Measurements from ENCODE around the gene WDR88. TPM values are rescaled to one million over a fixed set of nuclear protein-coding genes. Genes with fewer than 3 reads are reported as not detected.

WDR88 gene
- total and polyA plus RNA-seq, 2 of the 4 experiments (the other 2 are of a cell fraction), result not detected

- Histone ChIP-seq H4K5ac (ENCODE audit: low read depth, low read length) (no peak overlapping the region), H3K4me1 (ENCODE audit: control insufficient read depth, insufficient read depth, low read length) (peaks cover 3% of the 10 kb centered on the region; the same call in 1 of the 2 replicates), H2AK9ac (replicated peaks; ENCODE audit: low read depth, low read length, poor library complexity) (no peak overlapping the region), H3K9ac (ENCODE audit: low read depth, low read length) (no peak overlapping the region), H4K20me1 (ENCODE audit: insufficient read depth, low read length) (peaks cover 12% of the 10 kb centered on the region), H2AK5ac (ENCODE audit: low read depth, low read length) (no peak overlapping the region), H2BK5ac (ENCODE audit: low read depth, low read length, poor library complexity, severe bottlenecking) (no peak overlapping the region), H4K8ac (ENCODE audit: low read depth in 2 of 2, low read length in 2 of 2) (no peak overlapping the region), H3K23ac (ENCODE audit: low read depth, low read length) (no peak overlapping the region), H2BK15ac (ENCODE audit: low read depth, low read length) (no peak overlapping the region), H4K91ac (ENCODE audit: insufficient read depth, low read depth, low read length) (no peak overlapping the region), H3K4me2 (ENCODE audit: low read depth, low read length) (no peak overlapping the region), H3K4me3 (ENCODE audit: insufficient read depth, low read depth, low read length) (no peak overlapping the region), H3K4ac (ENCODE audit: low read depth, low read length) (no peak overlapping the region), H2AFZ (replicated peaks; ENCODE audit: low read length, poor library complexity) (no peak overlapping the region), H3K9me1 (ENCODE audit: insufficient read depth, low read length) (peaks cover 3% of the 10 kb centered on the region; the same call in 1 of the 2 replicates), H3K36me3 (ENCODE audit: control insufficient read depth, insufficient read depth, low read length) (peaks cover 7% of the 10 kb centered on the region), H3K27me3 (ENCODE audit: control insufficient read depth, insufficient read depth, low read length) (peaks cover 5% of the 10 kb centered on the region; the same call in 1 of the 2 replicates), H3K9me3 (ENCODE audit: control insufficient read depth, insufficient read depth, low read length) (no peaks in the 10 kb centered on the region), H3K27ac (ENCODE audit: insufficient read depth, low read length) (no peak overlapping the region), H3K18ac (ENCODE audit: low read depth, low read length) (no peak overlapping the region), H3K79me1 (ENCODE audit: low read depth in 1 of 2, low read length in 2 of 2) (peaks cover 0 to 17% of the 10 kb centered on the region in 2 experiments; a peak in 1 of 4 replicates), H3K56ac (ENCODE audit: extremely low read depth, insufficient read depth, low read length) (no peak overlapping the region), H2BK120ac (ENCODE audit: low read depth, low read length) (no peak overlapping the region), H3K14ac (replicated peaks; ENCODE audit: low read depth, low read length) (no peak overlapping the region), H2BK20ac (ENCODE audit: low read depth, low read length) (no peak overlapping the region)
- dilution Hi-C loops (cut with HindIII; ENCODE audit: low sequenced_read_pairs, unreplicated experiment), result no loop called here
- no peak for ATAC-seq (ENCODE audit: low read depth)
- 88% methylated on average over 3 of the region's 7 CpGs; no CpG with 5 or more reads in 1 of the 2 experiments for WGBS, 2 experiments (ENCODE audit: extremely low coverage in 2 of 2, insufficient read length in 1 of 2)
- no peak for TF ChIP-seq MAFK (IDR thresholded peaks at IDR 0.05; ENCODE audit: low read depth, low read length)
- TF ChIP-seq FOS (IDR thresholded peaks at IDR 0.05; ENCODE audit: low read depth, low read length), result no peak
- TF ChIP-seq CHD1 (IDR thresholded peaks at IDR 0.05; ENCODE audit: low read depth, low read length), result no peak
- TF ChIP-seq SMC3 (IDR thresholded peaks at IDR 0.05; ENCODE audit: low read depth, low read length), result no peak
- TF ChIP-seq NFE2L2 (IDR thresholded peaks at IDR 0.05; ENCODE audit: low read depth, low read length), result no peak
- no peak for TF ChIP-seq ELK1 (IDR thresholded peaks at IDR 0.05; ENCODE audit: borderline replicate concordance, low read depth, low read length)
- TF ChIP-seq MXI1 (IDR thresholded peaks at IDR 0.05; ENCODE audit: borderline replicate concordance, low read depth, low read length), result no peak
- TF ChIP-seq CTCF (conservative IDR thresholded peaks at IDR 0.05; ENCODE audit: low read depth, low read length), result no peak
- TF ChIP-seq BHLHE40 (IDR thresholded peaks at IDR 0.05; ENCODE audit: low read depth, low read length), result no peak
- no peak for TF ChIP-seq RFX5 (IDR thresholded peaks at IDR 0.05; ENCODE audit: low read depth, low read length)
- no peak for TF ChIP-seq RCOR1 (IDR thresholded peaks at IDR 0.05; ENCODE audit: insufficient replicate concordance, low read length)
- no peak for TF ChIP-seq RAD21 (IDR thresholded peaks at IDR 0.05; ENCODE audit: low read length)
- ChIA-PET CTCF (no interaction called here), POLR2A (ENCODE audit: unreplicated experiment) (no interaction called here)
- intact Hi-C loops (cut with micrococcal nuclease), result no loop called here
- no peak for DNase-seq
- in situ Hi-C loops (cut with MboI; ENCODE audit: low sequenced_read_pairs), result no loop called here
- no TSS peak for BruUV-seq (replicated peaks)
Observed at GRCh38 chr19:33198169-33198568, 66.3 kb downstream of the WDR88 start.

Data from IMR-90 (cell line).